ENCODE data around the gene TYRO3. TPM values are rescaled to one million over a fixed set of nuclear protein-coding genes. Genes with fewer than 3 reads are reported as not detected.

TYRO3 gene
- total and polyA plus RNA-seq, 2 donors (not counting 1 experiment from before 2014, with no cell fraction given): 0.05 TPM; not detected in 1

DNA sequence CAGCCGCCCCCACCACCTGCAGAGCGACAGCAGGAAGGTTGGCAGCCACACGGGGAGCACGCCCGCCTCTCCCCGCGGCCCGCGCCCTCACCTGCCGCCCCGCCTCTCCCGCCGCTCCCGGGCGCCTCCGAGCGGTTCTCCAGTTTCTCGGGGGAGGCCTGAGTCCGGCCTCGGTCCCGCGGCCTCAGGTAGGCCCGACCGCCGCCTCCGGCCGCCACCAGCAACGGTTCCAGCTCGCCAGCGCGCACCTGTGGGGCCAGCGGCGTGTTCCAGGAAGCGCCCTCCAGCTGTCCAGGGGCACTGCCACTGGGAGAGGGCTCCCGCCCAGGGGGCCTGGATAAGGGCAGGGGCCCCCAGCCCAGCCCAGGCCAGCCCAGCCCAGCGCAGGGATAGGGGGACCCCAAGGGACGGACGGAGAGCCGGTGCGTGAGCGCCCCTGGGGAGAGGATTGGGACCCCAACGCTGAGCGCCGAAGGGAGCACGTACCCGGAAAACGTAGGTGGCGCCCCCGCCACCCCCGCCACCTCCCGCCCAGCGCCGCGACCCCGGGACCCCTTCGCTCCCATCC lies 47.6 kb upstream of the TYRO3 start:
- Histone ChIP-seq H3K4me3 (ENCODE audit: control extremely low read depth in 1 of 5, extremely low read depth in 1 of 5, insufficient read depth in 1 of 5, low read depth in 2 of 5, low read length in 4 of 5) (peak overlapping the region in 2 of 5 experiments; percentile 51 to 76), H3K79me2 (ENCODE audit: control insufficient read depth, insufficient read depth, low read length) (no peaks in the 10 kb centered on the region), H3K4me1 (ENCODE audit: control insufficient read depth in 2 of 2, insufficient read depth in 2 of 2, low read length in 2 of 2) (peaks cover 30% of the 10 kb centered on the region in 2 donors), H3K4me2 (replicated peaks; ENCODE audit: low read depth, low read length, poor library complexity, severe bottlenecking) (peak overlapping the region; percentile 99), H3K9ac (ENCODE audit: low read length) (peak overlapping the region; percentile 74), H2AFZ (ENCODE audit: insufficient read depth, low read depth, low read length, poor library complexity, severe bottlenecking) (peak overlapping the region; percentile 76), H4K20me1 (ENCODE audit: control insufficient read depth, insufficient read depth, low read length, poor library complexity, severe bottlenecking) (peaks cover 4% of the 10 kb centered on the region), H3K36me3 (replicated peaks in 1 of 2; ENCODE audit: control extremely low read depth in 1 of 2, control insufficient read depth in 1 of 2, extremely low read depth in 1 of 2, insufficient read depth in 2 of 2, low read length in 1 of 2) (no peaks in the 10 kb centered on the region), H3K27ac (ENCODE audit: low read length in 2 of 2) (no peak overlapping the region), H3K27me3 (replicated peaks in 1 of 4; ENCODE audit: control extremely low read depth in 1 of 4, control insufficient read depth in 3 of 4, insufficient read depth in 4 of 4, low read length in 3 of 4) (peaks cover 0 to 27% (median 11%) of the 10 kb centered on the region in 4 experiments), H3K9me3 (ENCODE audit: control extremely low read depth in 1 of 3, control insufficient read depth in 2 of 3, insufficient read depth in 1 of 3, low read length in 2 of 3) (peaks cover 0 to 11% (median 0%) of the 10 kb centered on the region in 3 donors)
- H3K4me1 Mint-ChIP-seq: peaks cover 27% of the 10 kb centered on the region
- POLR2A ChIA-PET: no interaction called here
- no peak overlapping the region for H3K27ac Mint-ChIP-seq
- ATAC-seq (ENCODE audit: low read depth) (no peak), DNase-seq (no peak)
- peaks cover 6% of the 10 kb centered on the region for H3K27me3 Mint-ChIP-seq
- CTCF ChIA-PET: interaction anchor here (1.3 kb wide), 1 partner anchor 46 kb away, joined by 3 read pairs; no protein-coding TSS in a partner anchor
- no peaks in the 10 kb centered on the region for H3K9me3 Mint-ChIP-seq (ENCODE audit: insufficient read depth)
- TF ChIP-seq, protein P1, sequence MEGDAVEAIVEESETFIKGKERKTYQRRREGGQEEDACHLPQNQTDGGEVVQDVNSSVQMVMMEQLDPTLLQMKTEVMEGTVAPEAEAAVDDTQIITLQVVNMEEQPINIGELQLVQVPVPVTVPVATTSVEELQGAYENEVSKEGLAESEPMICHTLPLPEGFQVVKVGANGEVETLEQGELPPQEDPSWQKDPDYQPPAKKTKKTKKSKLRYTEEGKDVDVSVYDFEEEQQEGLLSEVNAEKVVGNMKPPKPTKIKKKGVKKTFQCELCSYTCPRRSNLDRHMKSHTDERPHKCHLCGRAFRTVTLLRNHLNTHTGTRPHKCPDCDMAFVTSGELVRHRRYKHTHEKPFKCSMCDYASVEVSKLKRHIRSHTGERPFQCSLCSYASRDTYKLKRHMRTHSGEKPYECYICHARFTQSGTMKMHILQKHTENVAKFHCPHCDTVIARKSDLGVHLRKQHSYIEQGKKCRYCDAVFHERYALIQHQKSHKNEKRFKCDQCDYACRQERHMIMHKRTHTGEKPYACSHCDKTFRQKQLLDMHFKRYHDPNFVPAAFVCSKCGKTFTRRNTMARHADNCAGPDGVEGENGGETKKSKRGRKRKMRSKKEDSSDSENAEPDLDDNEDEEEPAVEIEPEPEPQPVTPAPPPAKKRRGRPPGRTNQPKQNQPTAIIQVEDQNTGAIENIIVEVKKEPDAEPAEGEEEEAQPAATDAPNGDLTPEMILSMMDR (IDR thresholded peaks at IDR 0.05): no peak
- TF ChIP-seq EZH2 (IDR thresholded peaks at IDR 0.05; ENCODE audit: borderline replicate concordance, insufficient read depth, low read depth, low read length, poor library complexity, severe bottlenecking): no peak
- H3K4me3 Mint-ChIP-seq: no peak overlapping the region
- whole genome bisulfite sequencing (ENCODE audit: insufficient coverage): 7% methylated on average over 55 of the region's 56 CpGs
- intact Hi-C loops (cut with micrococcal nuclease): loop anchor here (5.0 kb wide), 1 partner anchor 94 kb away; the partner anchor contains the start of gene RTF1

DNA sequence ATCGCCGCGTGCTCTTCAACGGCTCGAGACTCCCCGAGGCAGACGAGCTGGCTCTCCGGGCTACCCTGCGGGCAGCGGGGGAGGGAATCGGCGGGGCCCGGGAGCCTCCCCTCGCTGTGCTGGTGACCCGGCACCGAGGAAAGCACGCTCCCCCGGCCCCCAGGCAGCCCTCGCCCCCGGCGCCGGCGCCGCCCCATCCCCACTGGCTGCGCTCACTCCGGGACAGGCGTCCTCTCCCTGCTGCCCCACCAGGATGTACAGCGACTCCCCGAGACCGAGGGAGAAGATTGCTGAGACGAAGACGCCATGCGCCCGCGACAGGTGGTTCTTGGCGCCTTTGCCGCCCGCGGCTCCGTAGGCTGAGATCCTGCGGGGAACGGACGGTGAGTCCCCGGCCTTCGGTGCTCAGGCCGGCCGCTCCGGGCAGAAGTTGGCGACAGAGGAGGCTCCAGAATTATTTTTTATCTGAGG lies 47.1 kb upstream of the TYRO3 start:
- peaks cover 27% of the 10 kb centered on the region for H3K4me1 Mint-ChIP-seq
- H3K79me2 ChIP-seq (ENCODE audit: control insufficient read depth, insufficient read depth, low read length): no peaks in the 10 kb centered on the region
- peak overlapping the region in 4 of 5 experiments; percentile 38 to 76 (median 52) for H3K4me3 ChIP-seq (ENCODE audit: control extremely low read depth in 1 of 5, extremely low read depth in 1 of 5, insufficient read depth in 1 of 5, low read depth in 2 of 5, low read length in 4 of 5)
- peak overlapping the region; percentile 99 for H3K4me2 ChIP-seq (replicated peaks; ENCODE audit: low read depth, low read length, poor library complexity, severe bottlenecking)
- intact Hi-C loops (cut with micrococcal nuclease): loop anchor here (2.0 to 5.0 kb wide), 2 partner anchors 19 to 95 kb away; partner anchors contain the start of genes ITPKA and RTF1
- ATAC-seq (ENCODE audit: low read depth) (no peak), DNase-seq (peak; percentile 45)
- H4K20me1 ChIP-seq (ENCODE audit: control insufficient read depth, insufficient read depth, low read length, poor library complexity, severe bottlenecking): peaks cover 4% of the 10 kb centered on the region
- ChIA-PET POLR2A (no interaction called here), CTCF (interaction anchor here (1.3 to 2.3 kb wide), 2 partner anchors 46 kb away, joined by 3 to 8 read pairs; no protein-coding TSS in a partner anchor)
- peaks cover 0 to 27% (median 11%) of the 10 kb centered on the region in 4 experiments for H3K27me3 ChIP-seq (replicated peaks in 1 of 4; ENCODE audit: control extremely low read depth in 1 of 4, control insufficient read depth in 3 of 4, insufficient read depth in 4 of 4, low read length in 3 of 4)
- H3K36me3 ChIP-seq (replicated peaks in 1 of 2; ENCODE audit: control extremely low read depth in 1 of 2, control insufficient read depth in 1 of 2, extremely low read depth in 1 of 2, insufficient read depth in 2 of 2, low read length in 1 of 2): no peaks in the 10 kb centered on the region
- peak overlapping the region; percentile 76 for H2AFZ ChIP-seq (ENCODE audit: insufficient read depth, low read depth, low read length, poor library complexity, severe bottlenecking)
- peaks cover 0 to 11% (median 0%) of the 10 kb centered on the region in 3 donors for H3K9me3 ChIP-seq (ENCODE audit: control extremely low read depth in 1 of 3, control insufficient read depth in 2 of 3, insufficient read depth in 1 of 3, low read length in 2 of 3)
- peaks cover 6% of the 10 kb centered on the region for H3K27me3 Mint-ChIP-seq
- WGBS (ENCODE audit: insufficient coverage): 3% methylated on average over 49 of the region's 49 CpGs
- H3K27ac ChIP-seq (ENCODE audit: low read length in 2 of 2): no peak overlapping the region
- H3K27ac Mint-ChIP-seq: no peak overlapping the region
- H3K9ac ChIP-seq (ENCODE audit: low read length): peak overlapping the region; percentile 74
- peak overlapping the region; percentile 88 for H3K4me3 Mint-ChIP-seq
- no peaks in the 10 kb centered on the region for H3K9me3 Mint-ChIP-seq (ENCODE audit: insufficient read depth)
- TF ChIP-seq, protein P1 (IDR thresholded peaks at IDR 0.05): no peak
- no peak for TF ChIP-seq EZH2 (IDR thresholded peaks at IDR 0.05; ENCODE audit: borderline replicate concordance, insufficient read depth, low read depth, low read length, poor library complexity, severe bottlenecking)
- H3K4me1 ChIP-seq (ENCODE audit: control insufficient read depth in 2 of 2, insufficient read depth in 2 of 2, low read length in 2 of 2): peaks cover 30% of the 10 kb centered on the region in 2 donors
